ENCODE measurements around the gene OBP2A.

OBP2A gene

DNA sequence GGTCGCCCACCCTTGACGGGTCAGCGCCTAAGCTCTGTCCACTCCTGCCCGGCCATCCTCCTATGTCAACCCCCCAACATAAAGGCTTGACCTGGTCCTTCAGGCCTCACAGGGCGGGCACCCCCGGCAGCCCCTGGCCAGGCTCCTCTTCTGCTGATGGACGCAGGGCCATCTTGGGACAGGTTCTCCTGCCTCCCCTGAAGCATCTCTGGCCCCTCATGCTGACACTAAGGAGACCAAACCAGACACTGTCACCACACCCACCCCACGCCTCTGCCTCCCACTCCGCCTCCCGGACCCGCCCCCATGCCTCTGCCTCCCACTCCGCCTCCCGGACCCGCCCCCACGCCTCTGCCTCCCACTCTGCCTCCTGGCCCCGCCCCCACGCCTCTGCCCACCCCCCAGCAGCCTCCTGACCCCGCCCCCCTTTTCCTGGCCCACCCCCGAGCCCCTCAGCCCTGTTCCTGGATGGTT lies 6.8 kb downstream of the OBP2A start:
- no peak for DNase-seq

DNA sequence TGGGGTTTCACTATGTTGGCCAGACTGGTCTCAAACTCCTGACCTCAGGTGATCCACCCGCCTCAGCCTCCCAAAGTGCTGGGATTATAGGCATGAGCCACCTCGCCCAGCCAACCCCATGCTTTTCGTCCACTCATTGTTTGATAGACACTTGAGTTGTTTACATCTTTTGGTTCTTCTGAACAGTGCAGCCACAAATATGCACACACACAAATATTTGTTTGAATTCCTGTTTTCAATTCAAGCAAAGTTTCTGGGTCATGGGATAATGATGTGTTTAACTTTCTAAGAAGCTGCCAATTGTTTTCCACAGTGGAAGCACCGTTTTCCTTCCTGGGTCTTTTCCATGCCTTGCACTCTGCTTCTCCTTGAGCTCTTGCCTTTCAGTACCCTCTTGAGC lies 8.8 kb downstream of the OBP2A start:
- no peak for DNase-seq

DNA sequence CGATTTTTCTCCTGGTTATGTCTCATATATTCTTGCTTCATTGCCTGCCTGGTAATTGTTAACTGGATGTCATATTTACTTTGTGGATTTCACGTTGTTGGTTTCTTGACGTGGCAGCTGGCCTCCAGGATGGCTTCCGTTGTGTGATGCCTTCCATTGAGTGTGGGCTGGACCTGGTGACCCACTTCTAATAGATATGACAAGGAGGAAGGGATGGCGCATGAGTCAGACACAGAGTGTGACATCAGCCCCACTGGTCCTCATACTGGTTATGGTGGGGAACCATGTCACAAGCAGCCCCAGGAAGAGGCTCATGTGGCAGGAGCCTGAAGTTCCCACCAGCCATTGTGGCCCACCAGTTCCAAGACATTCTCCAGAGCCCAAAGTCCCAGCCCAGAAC lies 9.3 kb downstream of the OBP2A start:
- no peak for DNase-seq

DNA sequence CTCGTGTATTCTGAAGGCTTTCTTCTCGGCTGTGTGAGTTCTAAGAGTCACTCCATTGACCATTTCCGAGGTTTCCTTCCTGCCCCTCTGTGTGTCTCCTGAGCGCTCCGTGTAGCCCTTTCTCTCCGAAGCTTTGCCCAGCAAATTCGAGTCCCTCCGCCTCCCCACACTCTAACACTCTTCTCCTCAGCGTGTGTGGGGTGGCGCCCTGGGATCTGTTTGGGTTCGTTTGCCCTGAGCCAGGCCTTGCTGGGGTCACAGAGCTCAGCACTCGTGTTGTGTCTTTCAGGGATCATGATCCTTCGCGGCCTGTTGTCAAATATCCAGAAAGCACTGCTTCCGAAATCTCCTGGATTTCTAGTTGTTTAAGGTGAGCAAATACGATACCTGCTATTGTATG lies 10.0 kb downstream of the OBP2A start:
- no peak for DNase-seq

DNA sequence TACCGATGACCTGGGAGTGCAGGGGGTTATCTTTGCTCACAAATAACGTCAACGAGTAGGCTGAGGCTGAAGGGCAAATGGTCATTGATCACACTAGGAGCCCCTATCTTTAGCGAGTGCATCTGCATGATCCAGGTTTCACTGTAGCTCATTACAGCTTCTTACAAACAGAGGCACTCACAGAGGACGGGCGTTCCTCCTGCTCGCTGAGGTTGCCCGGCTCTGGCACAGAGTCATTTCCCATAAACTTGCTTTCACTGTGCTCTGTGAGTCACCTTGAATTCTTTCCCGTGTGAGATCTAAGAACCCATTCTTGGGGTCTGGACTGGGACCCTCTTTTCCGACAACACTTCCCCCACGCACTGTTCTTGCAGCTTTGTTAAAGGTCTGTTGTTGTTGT lies 13.7 kb downstream of the OBP2A start:
- no peak for DNase-seq

DNA sequence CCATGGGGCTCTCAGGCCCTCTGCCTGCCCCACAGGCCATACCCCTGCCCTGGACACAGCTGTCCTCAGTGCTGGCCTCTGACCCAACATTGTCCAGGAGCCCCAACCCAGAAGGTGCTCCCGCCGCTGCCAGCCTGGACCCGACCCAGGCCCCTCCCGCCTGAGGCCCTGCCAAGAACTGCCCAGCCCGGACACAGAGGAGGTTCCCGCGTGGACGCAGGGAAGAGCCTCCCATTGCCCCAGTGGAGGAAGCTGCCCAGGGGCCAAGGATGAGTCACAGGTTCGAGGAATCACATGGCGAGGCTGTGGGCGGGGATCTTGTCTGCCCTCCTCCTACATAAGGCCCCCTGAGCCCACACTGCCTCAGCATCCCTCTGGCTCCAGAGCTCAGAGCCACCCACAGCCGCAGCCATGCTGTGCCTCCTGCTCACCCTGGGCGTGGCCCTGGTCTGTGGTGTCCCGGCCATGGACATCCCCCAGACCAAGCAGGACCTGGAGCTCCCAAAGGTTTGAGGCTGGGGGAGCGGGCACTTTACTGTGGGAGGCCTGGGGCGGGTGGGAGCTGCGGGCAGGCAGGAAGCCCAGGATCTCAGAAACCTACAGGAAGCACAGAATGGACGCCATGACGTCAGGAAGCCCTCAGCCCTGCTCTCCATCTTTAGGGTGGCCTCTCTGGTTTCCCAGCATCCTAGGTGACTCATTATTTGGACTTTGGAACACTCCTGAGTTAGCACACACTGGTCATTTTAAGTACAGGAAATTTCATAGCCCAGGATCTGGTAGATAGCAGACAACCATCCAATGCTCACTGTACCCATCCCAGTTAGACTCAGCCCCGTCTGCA lies 15.7 kb downstream of the OBP2A start, which contains the start of gene PAEP:
Gene PAEP, plus strand, starts transcription at position 366 of the 844 bp plus-strand sequence.
- no peak for DNase-seq

DNA sequence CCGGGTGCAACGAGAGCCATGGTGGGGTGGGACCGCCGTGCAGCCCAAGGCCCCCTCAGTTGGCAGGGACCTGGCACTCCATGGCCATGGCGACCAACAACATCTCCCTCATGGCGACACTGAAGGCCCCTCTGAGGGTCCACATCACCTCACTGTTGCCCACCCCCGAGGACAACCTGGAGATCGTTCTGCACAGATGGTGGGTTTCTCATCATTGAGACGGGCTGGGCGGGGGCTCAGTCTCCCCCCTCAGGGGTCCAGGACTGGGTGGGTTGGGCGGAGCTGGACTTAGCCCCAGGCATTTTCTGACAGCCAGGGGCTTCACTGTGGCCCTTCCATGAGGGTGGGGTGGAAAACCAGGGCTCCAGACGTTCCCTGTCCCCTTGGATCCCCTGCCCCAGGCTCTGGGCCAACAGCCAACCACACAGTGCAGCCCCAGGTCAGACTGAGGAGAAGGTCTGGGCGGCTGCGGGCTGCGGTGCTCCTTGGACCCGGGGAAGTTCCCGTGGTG lies 16.4 kb downstream of the OBP2A start:
- DNase-seq: no peak

DNA sequence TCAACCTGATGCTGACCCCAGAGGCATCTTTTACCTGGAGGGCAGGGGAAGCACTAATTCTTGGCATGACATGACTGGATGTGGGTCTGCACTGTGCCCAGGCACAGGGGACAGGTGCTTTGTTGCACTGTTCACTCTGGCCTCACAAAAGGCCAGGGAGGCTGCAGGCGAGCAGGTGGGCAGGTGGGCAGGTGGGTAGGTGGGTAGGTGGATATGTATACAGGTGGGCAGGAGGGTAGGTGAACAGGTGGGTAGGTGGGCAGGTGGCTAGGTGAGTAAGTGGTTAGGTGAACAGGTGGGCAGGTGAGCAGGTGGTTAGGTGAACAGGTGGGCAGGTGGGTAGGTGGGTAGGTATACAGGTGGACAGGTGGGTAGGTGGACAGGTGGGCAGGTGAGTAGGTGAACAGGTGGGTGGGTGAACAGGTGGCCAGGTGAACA lies 17.1 kb downstream of the OBP2A start:
- no peak for DNase-seq

DNA sequence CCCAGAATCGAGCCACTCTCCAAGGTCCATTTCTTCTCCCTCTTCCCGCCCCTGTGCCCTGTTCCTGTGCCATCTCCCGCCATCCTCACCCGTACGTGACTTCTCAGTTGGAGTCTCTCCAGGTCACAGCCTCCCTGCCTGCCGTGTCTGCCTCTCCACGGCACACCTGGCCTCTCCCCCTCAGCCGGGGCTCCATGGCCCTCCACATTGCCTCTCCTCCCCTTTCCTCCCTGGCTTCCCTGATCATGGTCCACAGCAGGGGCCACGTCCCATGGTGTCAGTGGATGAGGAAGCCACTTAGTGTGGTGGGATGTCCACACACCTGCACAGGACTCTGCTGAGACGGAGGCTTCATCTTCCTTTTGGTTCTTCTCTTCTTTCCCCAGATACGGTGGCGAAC lies 17.9 kb downstream of the OBP2A start:
- DNase-seq: no peak

DNA sequence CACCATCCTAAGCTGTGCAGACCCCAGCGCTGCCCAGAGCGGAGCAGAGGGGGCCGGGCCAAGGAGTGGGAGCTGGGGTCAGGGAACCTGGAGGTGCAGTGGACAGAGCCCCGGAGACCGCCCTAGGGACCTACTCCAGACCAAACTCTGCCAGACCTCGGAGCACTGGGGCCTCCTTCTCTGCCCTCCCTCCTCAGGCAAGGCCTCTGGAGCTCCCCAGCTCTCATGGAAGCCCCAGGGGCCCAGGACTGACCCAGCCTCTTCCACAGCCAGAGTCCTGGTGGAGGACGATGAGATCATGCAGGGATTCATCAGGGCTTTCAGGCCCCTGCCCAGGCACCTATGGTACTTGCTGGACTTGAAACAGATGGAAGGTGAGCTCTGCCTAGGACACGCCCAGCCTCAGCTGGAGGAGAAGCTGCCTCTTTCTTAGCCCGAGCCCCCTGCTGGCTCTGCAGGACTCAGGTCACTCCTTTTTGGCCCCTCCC lies 19.3 kb downstream of the OBP2A start:
- no peak for DNase-seq

DNA sequence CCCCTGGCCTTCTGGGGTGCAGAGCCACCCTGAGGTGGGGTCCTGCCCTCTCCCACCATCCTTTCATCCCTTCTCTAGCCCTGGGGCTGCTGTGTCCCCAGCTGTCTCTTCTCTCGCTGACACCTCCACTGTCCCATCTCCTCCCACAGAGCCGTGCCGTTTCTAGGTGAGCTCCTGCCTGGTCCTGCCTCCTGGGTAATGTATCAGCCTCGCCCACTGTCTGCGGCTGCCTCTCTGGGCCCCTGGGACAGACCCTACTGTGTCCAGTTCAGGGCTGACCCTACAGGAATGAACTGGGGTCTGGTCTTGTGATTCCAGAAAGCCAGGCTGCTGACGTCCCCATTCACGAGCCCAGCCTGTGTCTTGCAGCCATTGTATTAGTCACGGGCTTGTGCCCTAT lies 19.7 kb downstream of the OBP2A start:
- no peak for DNase-seq

DNA sequence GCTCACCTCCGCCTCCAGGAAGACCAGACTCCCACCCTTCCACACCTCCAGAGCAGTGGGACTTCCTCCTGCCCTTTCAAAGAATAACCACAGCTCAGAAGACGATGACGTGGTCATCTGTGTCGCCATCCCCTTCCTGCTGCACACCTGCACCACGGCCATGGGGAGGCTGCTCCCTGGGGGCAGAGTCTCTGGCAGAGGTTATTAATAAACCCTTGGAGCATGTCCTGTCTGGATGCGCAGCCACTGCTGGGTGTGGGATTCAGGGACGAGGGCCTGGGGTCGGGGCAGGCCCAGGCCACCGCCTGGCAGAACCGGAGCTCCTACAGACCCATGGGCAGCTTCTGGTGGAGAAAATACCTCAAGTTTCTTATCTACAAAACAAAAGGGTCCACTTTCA lies 20.6 kb downstream of the OBP2A start:
- no peak for DNase-seq

DNA sequence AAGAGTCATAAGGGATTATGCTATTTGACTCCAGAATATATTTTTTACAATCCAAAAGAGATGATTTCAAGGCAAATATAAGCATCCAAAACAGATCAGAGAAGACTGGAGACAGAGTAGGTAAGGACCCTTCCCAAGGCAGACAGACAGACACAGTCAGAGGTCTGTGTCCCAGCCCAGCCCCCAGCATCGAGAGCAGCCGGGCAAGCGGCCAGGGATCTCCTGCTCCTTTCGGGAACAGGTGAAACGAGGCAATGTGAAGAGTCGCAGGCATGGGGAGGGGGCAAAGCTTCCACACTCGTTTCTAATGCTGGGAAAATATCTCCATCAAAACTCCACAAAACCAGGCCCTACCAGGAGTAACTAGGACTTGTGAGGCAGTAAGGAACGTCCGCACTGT lies 21.4 kb downstream of the OBP2A start:
- no peak for DNase-seq

DNA sequence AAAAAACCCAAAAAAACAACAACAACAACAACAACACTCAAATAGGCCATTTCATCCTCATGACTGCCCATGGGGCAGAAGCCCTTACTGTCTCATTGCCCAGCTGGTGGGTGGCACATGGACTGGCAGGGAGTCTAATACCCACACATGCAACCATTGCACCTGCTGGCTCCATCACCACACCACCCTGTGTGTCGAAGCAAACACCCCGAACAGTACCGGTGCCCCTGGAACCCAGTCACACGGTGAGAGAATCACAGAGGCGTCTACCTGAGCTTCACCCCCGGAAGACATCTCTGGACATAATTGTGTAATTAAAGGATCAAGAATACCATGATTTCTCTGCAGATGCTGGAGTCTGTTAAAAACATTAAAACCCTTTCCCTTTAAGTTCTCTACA lies 22.1 kb downstream of the OBP2A start:
- no peak for DNase-seq

DNA sequence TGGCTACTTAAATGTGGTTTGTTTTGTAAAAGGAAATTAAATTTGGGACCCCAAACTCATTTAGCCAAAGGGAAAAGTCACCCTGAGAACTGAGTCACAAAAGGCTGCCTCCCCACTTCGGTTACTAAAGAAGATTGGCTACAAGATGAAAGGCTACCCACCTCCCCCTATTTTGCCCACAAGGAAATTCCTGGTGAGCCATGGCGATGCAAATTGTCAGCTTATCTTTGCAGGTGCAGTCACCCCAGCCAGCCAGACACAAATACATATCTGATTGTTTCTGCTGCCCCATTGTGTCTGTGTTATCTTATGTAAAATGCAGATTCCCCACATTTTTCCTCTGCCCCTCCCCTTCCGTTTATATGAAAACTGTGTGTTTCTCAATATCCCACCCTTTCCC lies 24.5 kb downstream of the OBP2A start:
- no peak for DNase-seq

DNA sequence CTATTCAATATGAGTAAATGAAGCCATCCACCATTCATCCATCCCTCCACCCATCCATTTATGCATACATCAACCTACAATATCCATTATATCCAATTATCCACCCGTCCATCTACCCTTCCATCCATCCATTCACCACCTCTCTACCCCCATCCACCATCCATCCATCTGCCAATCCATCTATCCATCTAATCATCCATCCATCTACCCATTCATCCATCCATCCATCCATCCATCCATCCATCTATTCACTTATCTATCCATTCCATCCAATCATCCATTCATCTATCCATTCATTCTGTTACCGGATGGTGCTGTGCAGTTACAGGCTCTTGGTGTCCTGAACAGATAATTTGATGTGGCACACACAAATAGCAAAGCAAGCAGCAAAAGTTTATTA lies 26.3 kb downstream of the OBP2A start:
- DNase-seq: no peak

DNA sequence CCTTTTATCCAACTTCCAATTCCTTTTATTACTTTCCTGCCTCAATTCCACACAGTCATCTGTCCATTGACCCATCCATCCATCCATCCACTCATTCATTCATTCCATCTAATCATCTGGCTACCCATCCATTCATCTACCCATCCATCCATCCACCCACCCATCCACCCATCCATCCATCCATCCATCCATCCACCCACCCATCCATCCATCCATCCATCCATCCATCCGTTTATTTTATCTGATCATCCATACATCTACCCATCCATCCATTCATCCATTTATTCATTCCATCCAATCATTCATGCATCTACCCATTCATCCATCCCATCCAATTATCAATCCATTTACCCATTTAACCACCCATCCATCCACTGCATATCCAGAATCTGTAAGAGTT lies 27.2 kb downstream of the OBP2A start:
- DNase-seq: no peak

DNA sequence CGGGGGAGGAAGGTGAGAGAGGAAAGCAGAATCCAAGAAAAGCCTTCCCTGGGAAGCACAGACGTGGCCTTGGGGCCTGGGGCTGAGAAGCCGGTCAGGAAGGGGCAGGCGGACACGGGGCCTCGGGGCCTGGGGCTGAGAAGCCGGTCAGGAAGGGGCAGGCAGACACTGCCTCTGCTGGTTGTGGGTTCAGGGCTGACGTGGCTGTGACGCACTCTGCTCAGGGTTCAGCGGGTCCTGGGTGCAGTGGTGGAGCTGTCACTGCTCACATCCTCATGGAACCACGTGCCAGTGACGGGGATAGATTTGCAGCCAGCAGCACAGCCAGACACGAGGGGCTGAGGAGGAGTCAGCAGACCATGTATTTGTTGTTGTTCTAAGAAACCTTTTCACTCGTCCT lies 28.4 kb downstream of the OBP2A start:
- no peak for DNase-seq

DNA sequence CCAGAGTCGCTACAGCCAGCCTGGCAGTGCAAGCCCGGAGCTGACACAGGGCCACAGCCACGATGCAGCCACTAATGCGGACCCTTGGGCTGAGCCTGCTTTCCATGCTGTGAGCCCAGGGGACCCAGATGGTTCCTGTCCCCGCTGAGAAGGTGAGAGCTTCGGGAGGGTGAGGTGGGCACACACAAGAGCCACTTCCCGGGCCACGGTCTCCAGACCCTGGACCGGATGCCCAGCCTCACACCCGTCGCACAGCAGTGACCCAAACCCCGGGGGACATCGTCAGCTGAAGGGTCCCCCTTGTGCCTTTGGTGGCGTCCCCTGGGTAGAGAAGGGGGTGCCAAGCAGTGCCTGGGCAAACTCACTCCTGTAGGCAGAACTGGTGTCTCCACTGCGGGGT lies 29.0 kb downstream of the OBP2A start:
- no peak for DNase-seq

DNA sequence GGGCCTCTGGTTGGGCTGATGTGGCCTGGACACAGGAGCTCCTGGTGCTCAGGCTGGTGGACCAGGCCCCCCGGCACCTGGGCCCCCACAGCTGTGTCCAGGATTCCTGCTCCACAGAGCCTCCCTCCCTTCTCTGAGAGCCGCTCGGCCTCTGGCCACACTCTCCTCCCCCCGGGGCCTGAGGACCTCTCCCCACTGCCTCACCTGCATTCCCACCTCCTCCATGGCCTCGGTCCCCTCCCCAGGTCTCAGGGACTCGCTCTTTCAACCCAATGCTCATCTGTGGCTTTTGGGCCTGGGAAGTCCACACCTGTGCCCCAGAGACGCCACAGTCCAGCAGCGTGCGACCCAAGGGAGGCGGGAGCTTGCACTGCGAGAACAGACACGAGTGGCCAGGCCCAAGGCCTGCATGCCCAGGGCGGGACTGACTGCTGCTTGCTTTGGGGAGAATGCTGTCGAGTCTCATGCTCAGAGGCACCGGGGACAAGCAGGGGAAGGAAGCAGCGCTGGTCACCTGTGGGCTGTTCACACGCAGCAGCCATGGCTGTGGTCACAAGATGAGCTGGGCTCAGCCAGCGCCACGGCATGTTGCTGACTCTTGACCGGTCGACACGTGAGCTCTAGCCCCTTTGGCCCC lies 30.2 kb downstream of the OBP2A start:
- no peak for DNase-seq

DNA sequence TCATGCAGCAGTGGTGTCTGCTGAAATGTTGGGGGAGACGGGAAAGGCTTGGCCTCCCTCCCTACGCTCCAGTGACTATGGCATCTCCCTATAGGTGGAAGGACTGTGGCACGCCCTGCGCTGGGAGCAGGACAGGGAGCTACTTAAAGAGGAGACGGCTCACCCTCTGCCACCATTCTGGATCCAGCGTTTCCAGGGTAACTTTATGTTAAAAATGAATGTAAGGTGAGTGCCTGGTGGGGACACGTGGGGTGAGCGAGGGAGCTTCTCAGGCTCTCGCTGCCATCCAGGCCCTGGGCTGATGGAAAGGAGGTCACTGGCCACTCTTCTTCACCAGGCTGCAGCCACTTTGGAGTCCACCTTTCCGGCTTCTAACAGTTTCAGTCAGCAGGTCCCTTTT lies 31.3 kb downstream of the OBP2A start:
- no peak for DNase-seq

DNA sequence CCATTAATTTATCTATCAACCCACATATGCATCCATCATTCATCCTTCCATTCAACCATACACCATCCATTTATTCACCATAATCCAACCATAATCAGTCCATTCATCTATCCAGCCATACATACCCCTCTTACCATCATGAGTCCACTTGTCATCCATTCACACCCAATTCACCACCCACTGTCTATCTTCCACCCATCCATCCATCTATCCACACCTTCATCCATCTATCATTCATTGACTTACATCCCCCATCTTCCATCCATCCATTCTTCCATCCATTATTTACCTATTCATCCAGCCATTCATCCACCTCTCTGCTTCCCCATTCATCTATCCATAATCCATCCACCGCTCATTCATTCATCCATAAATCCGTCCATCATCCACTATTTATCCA lies 33.4 kb downstream of the OBP2A start:
- no peak for DNase-seq

DNA sequence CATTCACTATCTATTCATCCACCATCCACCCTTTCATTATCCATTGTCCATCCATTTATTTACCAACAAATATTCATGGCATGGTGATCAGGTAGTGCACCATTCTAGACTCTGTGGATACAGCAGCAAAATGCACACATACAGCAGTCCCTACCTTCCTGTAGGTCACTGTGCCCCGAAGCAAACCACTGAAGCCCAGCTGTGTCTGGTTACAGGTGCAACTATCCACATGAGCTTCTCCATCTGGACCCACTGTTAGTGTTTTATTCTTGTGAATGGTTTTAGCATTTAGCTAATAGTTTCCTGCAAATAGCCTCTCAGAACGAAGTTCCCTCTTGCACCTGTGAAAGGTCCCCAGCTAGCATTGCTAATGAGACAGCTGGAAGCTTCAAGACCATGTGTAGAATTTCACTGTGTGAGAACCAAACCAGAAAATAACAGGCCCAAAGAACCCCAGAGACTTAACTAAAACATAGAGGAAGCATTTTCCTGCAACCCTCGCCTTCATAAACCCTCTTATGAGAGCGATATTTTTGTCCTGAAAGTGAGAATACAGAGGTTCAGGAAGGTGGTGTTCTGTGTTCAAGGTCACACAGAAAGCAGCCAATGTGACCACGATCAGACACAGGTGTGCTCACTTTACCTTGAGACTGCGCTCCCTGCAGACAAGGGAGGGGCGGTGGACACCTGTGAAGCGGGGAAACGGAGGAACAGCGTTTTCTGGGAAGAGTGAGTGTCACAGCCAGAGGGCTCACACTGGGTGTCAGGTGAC lies 34.1 kb downstream of the OBP2A start:
- DNase-seq: no peak
